NCI-H1105 (cell line): ENCODE data around the gene OPRM1.
"Not testable (repeated sequence)": the region's sequence is repeated elsewhere in the genome, so short reads cannot be mapped to it uniquely, and the experiment has no call there.

Experiments
- DNase-seq: peaks from one replicate; lab custom pipeline; 2025; lab: John Stamatoyannopoulos, UW

OPRM1 gene

DNA sequence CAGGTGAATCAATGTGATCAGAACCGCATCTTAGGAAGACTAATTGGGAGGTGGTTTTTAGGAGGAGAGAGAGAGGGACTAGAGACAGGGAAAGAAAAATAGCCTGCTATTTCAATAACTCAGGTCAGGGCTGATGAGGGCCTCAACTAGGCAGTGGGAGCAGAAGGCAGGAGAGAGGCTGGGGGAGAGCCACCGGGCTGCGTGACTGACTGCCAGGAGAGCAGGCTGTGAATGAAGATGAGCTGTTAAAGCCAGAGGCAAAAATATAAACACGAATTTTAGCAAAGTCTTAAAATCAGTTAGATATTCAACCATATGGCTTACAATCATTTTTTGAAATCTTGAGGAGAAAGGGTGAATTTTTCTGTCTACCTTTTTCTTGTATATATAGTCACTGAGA lies 168.0 kb downstream of the OPRM1 start:
- no peak for DNase-seq

DNA sequence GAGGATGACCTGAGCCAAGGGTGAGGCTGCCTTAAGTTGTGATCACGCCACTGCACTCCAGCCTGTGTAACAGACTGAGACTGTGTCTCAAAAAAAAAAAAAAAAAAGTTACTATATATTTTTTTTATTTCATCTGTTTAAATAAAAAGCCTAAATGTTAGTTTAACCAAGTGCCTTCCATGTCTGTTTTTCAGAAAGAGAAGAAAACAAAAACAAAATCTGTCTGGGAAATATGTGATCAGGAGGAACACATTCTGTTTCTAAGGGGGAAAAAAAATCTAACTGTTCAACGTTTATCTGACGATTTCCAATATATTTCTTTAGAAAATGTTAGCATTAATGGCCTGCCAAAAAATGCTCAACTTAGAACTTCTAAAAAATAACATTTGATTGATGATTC lies 170.5 kb downstream of the OPRM1 start:
- no peak for DNase-seq

DNA sequence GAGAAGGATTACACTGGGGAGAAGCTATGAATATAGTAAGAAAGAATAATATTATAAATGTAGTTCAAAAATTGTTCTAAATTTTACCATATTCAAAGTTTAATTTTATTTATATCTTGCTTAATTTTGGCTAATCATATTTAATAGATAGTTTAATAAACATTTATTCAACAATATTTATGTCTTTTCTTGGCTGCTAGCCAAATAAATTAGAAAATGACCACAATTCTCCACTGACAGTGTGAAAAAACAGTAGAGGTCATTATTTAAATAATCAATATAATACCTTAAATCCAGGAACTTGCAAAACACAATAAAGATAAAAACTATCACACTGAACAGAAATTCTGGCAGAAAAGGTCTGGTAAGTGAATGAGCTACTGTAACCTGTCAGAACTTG lies 171.6 kb downstream of the OPRM1 start:
- DNase-seq: no peak

DNA sequence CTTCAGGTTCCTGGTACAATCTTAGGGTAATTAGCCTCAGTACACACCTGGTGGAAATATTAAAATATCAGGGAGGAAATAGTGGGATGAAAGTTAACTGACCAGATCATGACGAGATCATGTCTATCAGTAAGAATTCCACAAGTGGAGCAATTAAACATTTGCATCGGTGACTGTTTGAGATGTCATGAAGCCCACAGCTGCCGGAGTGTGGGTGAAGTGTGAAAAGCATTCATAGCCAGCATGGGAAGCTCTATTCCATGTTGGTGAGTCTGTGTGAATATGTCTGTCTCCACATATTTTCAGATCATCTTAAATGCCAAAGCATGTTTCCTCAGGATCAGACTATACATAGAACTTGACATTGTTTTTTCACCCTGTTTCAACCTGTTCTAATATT lies 174.7 kb downstream of the OPRM1 start:
- no peak for DNase-seq

DNA sequence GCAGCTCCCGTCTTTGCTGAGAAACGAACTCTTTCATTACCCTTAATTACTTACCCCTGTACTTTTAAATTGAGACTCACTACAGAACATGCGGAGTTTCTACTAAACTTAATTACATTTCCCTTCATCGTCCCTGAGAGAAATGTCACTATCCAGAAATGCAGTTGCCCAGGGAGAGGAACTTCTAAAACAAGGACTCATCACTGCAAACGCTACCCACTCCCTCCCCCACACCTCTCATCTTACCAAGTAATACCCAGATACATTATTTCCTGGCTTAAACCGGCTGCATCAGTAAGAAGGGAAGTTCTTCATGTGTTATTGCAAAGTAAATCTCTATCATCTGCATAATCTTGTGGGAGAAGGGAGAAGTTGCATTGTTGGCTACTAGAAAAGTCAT lies 179.3 kb downstream of the OPRM1 start:
- DNase-seq: no peak

DNA sequence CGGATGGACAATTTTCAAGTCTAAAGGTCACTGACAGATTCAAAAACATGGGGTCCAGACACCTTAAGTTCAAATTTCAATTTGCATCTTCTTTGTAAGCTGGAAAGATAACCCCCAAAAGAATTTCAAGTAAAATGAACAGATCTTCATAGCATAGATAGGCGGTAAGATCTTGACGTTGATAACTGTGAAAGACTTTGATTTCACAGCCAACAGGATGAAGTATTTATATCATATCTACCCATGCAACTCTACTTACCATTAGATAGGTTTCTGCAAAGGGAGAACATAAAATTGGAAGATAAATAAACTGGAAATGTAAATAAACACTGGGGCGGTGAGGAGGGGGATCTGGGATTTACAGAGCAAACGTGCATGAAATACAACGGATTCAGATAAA lies 179.7 kb downstream of the OPRM1 start:
- DNase-seq: no peak

DNA sequence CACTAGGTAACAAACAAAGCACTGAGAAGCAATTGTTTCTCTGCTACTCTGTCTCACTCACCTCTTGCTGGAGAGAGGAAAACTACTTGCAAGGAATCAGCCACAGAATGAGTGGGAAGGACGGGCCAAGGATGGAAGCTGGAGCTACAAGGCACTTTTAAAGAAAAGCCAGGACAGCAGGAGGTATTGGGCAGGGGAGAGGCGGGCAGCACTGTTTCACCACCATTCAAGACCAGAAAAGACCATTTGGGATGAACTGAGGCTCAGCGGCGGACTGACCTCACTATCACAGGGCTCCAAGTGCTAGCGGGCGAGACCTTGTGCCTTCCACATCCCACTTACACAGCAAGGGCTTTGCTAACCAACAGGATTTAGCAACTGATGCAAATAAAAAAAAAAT lies 180.2 kb downstream of the OPRM1 start:
- no peak for DNase-seq

DNA sequence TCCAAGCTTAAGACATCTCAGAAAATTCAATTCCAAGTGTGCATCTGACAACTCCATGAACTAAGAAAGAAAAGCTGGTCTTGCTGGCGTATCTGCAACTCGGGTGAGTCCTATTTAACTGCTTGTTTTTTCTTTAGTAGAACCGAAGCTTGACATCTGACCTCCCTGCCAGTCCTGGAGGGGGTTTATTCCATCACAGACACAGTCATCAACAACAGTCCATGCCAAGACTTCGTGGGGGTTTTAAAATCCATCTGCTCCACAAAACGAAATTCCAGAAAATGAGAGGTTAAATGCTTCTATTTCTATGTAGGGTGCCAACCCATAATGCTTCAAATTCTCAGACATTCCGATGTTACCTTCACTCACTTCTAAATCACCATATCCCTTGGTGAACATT lies 183.7 kb downstream of the OPRM1 start:
- DNase-seq: no peak

DNA sequence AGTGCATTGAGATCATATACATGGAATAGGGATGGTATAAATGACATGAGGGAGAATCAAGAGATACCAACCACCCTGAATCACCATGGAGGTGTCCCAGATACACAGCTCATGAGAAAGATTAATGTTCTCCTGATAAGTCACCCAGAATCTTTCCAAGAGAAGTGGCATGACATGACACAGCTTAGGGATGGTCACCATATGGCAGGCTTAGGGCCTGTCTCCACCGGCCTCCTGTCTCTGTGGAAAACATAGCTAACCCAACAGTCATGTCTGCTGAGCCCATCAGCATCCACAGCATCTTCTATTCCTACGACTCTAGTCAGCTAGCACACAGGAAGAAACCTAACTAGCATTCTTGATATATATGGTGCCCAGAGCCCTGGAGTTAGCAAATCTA lies 184.3 kb downstream of the OPRM1 start:
- DNase-seq: no peak

DNA sequence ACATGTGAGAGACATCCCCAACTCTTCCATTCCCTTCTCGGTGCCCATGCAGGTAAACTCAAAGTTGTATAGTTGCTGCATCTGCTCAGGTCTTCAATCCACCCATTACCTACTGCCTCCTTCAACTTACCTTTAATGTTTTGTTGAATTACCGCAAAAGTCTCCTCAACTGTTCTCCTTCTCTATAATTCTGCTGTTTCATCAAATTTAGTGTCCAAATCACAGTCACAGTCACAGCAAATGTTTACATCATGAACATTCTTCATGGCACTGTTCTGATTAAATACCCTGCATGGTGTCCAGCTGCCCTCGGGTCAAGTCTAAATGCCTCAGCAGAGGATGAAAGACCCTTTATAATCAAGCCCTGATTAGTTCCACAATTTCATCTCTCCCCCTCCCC lies 187.4 kb downstream of the OPRM1 start:
- no peak for DNase-seq

DNA sequence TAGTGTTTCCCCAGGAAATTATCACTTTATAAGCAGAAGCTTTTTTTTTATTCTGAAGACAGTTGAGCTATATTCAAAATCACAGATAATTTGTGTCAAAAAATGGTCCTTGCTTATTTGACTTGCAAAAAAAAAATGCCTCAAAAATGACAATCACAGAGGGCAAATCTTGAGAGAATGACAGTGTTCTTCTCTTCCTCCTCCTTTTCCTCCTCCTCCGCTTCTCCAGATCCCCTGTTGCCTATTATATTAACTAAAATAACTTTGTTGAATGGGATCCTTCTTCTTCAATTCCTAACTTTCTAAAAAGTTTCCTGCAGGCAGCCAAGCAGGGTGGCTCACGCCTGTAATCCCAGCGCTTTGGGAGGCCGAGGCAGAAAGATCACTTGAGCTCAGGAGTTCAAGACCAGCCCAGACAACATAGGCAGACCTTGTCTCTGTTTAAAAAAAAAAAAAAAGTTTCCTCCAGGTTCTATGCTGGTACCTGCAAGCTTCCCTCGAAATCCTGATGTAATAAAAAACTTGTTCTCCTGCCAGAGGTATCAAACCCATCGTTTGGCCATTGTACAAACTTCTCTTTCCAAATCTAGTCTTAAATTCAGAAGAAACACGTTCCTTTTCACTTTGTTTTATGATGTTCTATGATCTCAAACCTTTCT lies 189.0 kb downstream of the OPRM1 start:
- no peak for DNase-seq

DNA sequence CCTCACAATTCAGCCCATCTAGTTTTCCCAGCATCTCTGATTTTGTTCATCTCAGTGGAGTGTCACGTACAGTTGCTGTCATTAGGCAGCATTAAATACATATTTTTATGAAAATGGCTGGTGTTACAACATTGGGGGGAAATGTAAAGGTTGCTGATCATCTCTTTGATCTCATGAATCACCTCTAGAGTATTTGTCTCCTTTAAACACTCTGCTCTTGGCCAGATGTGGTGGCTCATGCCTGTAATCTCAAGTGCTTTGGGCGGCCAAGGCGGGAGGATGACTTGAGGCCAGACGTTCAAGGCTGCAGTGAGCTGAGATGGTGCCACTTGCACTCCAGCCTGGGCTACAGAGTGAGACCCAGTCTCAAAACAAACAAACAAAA lies 189.5 kb downstream of the OPRM1 start:
- DNase-seq: no peak

DNA sequence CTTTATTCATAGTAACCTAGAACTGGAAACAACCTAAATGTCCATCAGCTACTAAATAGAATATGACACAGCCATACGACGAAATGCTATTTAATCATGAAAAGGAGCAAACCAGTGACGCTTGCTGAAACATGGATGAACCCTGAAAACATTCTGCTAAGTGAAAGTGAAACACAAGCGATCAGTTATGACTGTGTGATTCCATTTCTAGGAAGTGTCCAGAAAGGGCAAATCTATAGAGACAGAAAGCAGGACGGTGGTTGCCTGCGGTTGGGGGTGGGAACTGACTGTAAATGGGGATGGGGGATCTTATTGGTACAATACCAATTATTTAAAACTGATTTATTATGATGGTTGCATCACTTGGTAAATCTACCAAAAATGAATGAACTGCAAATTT lies 190.7 kb downstream of the OPRM1 start:
- DNase-seq: no peak

DNA sequence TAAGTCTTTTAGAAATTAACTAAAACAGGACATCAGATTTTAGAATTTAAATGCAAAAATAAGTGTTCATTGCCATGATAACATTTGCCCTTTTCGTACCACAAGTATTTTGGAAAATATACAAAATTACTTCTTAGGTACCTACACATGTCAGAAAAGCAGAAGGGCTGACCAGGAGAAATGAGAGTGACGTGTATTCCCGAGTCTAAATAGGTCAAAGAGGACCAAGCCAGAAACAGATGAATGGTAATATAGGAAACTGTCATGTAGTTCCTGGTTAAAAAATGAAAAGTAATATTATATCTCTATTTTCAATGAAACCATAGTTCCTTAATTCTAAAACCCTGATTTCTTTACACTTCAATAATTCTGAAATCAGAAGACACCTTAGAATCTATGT lies 191.4 kb downstream of the OPRM1 start:
- DNase-seq: no peak

DNA sequence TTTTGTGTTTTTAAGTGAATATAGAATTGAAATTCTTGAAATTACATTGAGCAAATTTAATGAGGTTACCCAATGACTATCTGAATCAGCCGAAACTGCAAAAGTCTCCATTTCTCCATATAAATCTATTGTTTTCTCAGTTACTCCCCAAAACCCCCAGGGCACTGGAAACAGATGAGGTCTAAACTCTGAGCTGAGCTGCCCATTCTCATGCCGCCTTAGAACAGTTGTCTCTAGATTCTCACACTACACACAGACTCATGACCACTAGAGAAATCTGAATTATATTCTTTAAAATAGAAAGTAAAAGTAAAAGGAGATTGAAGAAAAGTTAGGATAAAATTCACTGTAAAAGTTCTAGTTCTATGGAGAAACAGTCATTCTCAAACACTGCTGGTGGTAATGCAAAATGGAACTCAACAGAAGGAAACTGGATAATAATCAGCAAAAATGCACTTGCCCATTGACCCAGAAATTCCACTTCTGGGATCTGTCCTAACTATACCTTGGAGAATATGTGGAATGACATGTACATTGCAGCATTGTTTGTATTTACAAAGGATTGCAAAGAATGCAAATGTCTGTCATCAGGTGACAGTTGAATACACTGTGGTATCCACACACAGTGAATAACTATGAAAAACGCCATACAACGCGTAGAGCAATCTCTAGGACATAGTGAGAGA lies 192.0 kb downstream of the OPRM1 start:
- no peak for DNase-seq

DNA sequence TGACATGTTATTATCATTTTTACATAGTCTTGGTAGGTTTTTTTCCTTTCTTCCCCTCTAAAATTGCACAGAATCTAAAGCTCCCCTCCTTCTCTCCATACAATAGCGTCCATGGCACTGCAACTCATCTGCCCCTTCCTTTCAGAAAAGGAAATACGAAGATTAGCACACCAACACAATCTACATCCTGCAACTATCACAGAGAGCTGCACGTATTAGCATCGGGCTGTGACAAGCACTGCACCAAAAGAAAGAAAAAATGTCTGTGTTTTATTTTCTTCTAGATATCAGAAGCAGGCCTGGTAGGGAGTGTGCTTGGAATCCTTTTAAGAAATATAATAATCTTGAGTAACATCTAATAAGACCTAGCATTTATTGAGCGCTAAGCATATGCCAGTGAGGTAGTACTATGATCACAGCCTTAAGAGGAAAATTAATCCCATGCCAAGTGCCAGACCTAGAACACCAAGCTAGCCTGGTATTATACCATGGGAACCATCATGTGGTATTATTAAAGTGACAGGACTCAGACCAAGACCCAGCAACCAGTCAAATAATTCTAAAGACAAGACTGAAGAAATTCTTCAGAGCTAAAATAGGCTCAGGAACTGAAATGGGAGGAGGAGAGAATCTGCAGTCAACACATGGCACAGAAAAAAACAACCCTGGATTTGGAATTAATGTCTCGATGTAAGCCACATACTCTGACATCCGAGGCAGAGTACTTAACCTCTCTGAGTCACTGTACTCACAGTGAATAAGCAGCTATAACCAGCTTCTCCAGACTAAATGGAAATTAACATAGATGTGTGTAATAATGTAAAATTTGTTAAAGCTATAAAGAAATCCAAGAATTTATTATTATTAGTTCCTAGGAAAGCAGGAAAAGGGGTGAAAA lies 193.2 kb downstream of the OPRM1 start:
- no peak for DNase-seq

DNA sequence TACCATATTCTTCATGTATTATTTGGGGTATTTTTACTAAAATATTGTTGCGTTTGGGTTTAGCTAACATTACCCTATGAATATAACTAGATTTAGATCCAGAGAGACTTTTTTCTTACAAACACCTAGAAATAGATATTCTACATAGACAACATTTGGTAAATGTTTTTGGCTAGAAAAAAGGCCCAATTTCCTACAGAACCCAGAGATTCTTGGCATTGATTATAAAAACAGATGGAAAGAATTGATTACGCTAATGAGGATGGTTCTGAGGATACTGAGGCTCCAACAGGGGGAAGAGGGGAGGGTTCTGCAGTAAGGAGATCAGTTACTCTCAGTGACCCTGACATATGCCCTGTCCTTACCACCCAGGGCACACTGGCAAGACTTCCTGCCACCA lies 194.3 kb downstream of the OPRM1 start:
- no peak for DNase-seq

DNA sequence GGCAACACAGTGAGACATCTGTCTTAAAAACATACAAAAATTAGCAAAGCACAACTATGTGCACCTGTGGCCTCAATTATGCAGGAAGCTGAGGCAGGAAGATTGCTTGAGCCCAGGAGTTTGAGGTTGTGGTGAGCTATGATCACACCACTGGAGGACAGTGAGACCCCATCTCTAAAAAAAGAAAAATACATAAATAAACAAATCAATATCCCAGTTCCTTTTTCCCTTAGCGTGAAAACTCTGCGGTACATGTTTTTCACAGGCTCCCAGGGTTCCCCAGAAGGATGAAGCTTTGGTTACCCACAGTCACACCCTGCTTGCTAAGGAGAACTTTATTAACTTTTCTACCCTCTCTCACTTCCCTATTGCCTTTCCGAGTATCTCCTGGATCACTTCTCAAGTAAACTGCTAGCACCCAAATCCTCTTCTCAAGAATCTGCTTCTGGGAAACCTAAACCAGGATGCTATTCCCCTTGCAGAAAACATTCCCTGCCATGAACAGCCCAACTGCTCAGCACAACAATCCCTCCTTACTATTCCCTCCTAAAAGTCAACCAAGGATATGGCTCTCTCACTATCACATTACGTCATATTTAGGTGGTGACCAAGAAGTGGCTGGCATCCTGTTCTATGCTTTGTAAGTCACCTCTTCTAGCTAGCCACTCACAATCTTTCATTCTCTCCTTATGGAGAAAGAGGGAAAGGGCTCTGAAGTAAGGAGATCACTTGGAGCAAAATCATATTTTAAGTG lies 195.2 kb downstream of the OPRM1 start:
- no peak for DNase-seq

DNA sequence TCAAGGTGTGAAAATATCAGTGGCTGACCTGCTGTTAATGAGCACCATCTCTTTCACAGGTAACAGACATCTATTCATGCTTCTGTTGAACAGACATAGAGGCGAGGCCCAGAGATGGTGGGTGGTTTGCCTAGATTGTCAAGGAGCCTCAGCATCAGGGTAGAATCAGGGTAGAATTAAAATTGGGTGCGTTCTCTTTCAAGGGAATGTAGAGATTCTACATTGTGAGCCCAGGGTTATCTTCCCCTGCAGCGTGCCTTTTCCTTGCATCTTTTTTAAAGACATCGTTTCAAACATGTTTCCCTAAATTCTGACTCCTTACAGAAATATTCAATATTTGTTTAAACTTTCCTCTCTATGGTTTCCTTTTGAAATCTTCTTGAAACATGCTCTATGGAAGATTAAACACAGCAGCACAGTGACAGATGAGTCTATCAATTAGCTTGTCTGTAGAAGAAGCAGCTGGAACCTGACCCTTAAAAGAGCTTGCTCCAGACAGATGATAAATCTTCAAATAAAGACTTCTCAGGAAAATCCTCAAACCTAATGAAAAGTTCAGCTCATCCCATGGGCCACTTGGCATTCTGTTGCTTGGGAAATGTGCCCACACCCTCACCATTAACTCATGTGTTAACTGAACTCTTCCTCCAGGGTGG lies 197.7 kb downstream of the OPRM1 start:
- no peak for DNase-seq

DNA sequence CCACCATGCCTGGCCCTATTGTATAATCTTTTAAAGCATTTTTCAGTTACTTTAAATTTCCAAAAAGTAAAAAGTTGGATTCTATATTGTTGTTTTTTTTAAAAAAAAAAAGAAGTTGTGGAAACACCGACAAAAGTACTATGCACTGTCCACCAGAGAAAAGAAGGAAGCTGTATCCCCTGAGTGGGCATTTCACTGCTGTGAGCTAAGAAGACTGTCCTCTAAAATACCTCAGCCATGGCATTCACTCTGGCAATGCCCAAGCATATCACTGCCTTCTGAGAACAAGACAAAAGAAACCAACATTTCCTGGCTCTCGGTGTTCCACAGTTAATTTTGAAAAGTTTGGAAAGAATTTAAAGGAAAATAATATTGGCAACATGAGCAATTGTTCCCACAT lies 199.8 kb downstream of the OPRM1 start:
- DNase-seq: no peak

DNA sequence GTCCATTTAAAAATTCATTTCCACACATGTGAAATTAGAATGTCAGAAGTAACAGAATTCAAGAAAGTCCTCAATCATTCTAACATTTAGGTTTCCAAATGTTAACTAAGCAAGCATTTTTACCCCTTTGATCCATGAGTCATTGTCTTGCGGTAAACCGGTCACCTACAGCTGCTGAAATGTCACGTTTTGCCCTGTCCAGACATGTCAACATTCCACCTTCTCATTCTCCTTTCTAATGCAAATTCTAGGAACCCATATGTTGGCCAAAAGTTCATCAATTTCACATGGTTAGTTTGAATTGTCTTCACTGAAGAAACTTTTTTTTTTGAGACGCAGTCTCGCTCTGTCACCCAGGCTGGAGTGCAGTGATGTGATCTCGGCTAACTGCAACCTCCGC lies 200.4 kb downstream of the OPRM1 start:
- DNase-seq: no peak

DNA sequence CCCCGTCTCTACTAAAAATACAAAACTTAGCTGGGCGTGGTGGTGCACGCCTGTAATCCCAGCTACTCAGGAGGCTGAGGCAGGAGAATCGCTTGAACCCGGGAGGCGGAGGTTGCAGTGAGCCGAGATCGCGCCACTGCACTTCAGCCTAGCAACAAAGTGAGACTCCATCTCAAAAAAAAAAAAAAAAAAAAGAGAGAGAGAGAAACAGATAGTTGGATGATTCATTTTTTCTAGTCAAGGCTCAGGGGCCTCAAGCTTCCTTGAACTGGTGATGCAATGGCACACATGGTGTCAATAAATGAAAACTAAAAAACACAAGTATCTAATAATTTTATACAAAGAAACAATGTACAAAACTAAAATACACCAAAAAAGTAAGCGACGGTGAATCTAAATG lies 202.0 kb downstream of the OPRM1 start:
- not testable (repeated sequence) for DNase-seq
